Measurements from ENCODE around the gene CREB1. TPM values are rescaled to one million over a fixed set of nuclear protein-coding genes. Genes with fewer than 3 reads are reported as not detected.

Gene CREB1
- total and polyA plus RNA-seq, 9 of the 15 experiments (the other 6 are each of a cell fraction or from before 2014, with no cell fraction given): 8.9 to 51.3 (median 19.5) TPM

DNA sequence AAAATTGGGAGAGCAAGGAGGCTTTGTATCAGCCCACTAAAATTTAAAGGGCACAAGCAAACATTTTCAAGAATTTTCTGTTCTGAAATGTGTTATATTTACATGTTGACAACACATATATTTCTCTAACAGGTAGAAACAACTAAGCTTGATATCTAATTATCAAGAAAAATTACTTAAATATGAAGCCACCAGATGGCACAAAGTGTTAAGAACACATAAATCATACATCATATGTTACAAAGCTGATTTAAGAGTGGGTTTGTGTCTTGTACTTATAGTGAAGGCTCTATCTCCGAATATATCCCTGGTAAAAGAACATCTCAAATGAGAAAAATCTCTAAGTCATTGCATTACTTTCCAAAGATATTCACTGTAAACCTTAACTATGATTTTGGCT, 19.6 kb upstream of the CREB1 start (continued):
- TF ChIP-seq CBX8 (IDR thresholded peaks at IDR 0.05; ENCODE audit: borderline replicate concordance, extremely low read depth, low read depth, low read length, poor library complexity, severe bottlenecking) (no peak), KLF10 (CRISPR knock-in tag; IDR thresholded peaks at IDR 0.05) (no peak)

DNA sequence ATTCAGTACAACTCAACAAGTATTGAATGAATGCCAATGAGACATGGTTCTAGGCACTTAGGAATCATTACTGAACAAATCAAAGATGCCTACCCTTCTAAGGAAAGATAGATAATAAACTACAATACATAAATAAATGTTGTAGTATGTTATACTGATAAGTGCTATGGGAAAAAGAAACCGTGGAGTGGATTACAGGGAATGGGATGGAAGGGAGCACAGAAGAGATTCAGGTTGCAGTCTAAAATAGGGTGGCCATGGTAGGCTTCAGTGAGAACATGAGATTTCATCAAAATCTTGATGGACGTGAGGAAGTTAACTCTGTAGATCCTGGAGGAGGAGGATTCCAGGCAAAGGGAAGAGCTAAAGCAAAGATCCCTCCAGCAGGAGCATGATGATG, 17.9 kb upstream of the CREB1 start:
- no peaks in the 10 kb centered on the region for H3K9me1 ChIP-seq (ENCODE audit: control insufficient read depth, insufficient read depth, low read length)
- peaks cover 0 to 9% of the 10 kb centered on the region in 2 experiments; a peak in 1 of 5 replicates for H3K4me1 ChIP-seq (replicated peaks in 1 of 2; ENCODE audit: control insufficient read depth in 2 of 2, insufficient read depth in 2 of 2, low read length in 2 of 2)
- no peaks in the 10 kb centered on the region for H3K79me2 ChIP-seq (ENCODE audit: control insufficient read depth, insufficient read depth, low read length)
- ChIA-PET POLR2A (interaction anchor here (0.7 kb wide), 1 partner anchor 20 kb away, joined by 4 read pairs; no protein-coding TSS in a partner anchor), CTCF (ENCODE audit: low intra/inter-chr PET ratio) (no interaction called here)
- in situ Hi-C loops (cut with MboI): no loop called here
- H3K27me3 ChIP-seq (ENCODE audit: control insufficient read depth in 2 of 2, insufficient read depth in 2 of 2, low read length in 2 of 2): no peaks in the 10 kb centered on the region
- no peak overlapping the region for H3K4me3 ChIP-seq
- H2AFZ ChIP-seq (ENCODE audit: low read depth, low read length): no peak overlapping the region; the same call in 1 of the 2 replicates
- TF ChIP-seq DNMT1 (IDR thresholded peaks at IDR 0.05) (no peak), NFRKB (IDR thresholded peaks at IDR 0.05; ENCODE audit: low read depth) (no peak)
- ATAC-seq (no peak), FAIRE-seq (no peak), DNase-seq (ENCODE audit: extremely low read depth in 1 of 4, low spot score in 3 of 4) (no peak)
- no peaks in the 10 kb centered on the region for H3K36me3 ChIP-seq (ENCODE audit: control insufficient read depth, insufficient read depth, low read length)
- no peak overlapping the region for H3K9ac ChIP-seq (ENCODE audit: insufficient read depth in 1 of 2, low read depth in 2 of 2, low read length in 2 of 2)
- WGBS (ENCODE audit: insufficient coverage, low coverage, missing lambda C conversion rate): 15% methylated on average over 2 of the region's 2 CpGs
- H4K20me1 ChIP-seq (replicated peaks; ENCODE audit: control insufficient read depth, insufficient read depth, low read length): no peaks in the 10 kb centered on the region
- no peaks in the 10 kb centered on the region for H3K9me3 ChIP-seq (replicated peaks; ENCODE audit: control insufficient read depth, insufficient read depth, low read depth, low read length)
- BruUV-seq (replicated peaks): no TSS peak
- H3K4me2 ChIP-seq (ENCODE audit: insufficient read depth, low read length): no peak overlapping the region
- no peak overlapping the region for H3K27ac ChIP-seq (ENCODE audit: extremely low read depth, low read depth, low read length)
- intact Hi-C loops (cut with micrococcal nuclease): no loop called here

DNA sequence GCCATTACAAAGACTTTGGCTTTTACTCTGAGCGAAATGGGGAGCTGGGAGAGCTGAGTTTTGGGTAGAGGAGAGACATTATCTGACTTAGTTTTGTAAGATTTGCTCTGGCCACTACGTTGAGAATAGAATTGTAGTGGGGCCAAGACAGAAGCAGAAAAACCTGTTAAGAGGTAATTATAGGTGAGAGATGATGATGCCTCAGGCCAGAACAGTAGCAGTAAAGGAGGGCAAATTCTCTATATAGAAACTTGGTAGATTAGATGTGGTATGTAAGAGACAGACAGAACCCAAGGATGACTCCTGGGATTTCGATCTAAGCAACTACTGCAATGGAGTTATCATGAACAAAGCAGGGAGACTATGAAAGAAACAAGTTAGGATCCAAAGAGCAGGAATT, 17.4 kb upstream of the CREB1 start:
- H3K4me2 ChIP-seq (ENCODE audit: insufficient read depth, low read length): no peak overlapping the region
- WGBS (ENCODE audit: insufficient coverage, low coverage, missing lambda C conversion rate): 10% methylated on average over 3 of the region's 3 CpGs
- in situ Hi-C loops (cut with MboI) (no loop called here), intact Hi-C loops (cut with micrococcal nuclease) (no loop called here)
- H3K9me1 ChIP-seq (ENCODE audit: control insufficient read depth, insufficient read depth, low read length): no peaks in the 10 kb centered on the region
- DNase-seq (ENCODE audit: extremely low read depth in 1 of 4, low spot score in 3 of 4): no peak
- no peak overlapping the region for H3K4me3 ChIP-seq
- no peak for ATAC-seq
- H3K4me1 ChIP-seq (replicated peaks in 1 of 2; ENCODE audit: control insufficient read depth in 2 of 2, insufficient read depth in 2 of 2, low read length in 2 of 2): peaks cover 0 to 9% of the 10 kb centered on the region in 2 experiments; a peak in 1 of 5 replicates
- POLR2A ChIA-PET: no interaction called here
- H3K27ac ChIP-seq (ENCODE audit: extremely low read depth, low read depth, low read length): no peak overlapping the region
- no peaks in the 10 kb centered on the region for H4K20me1 ChIP-seq (replicated peaks; ENCODE audit: control insufficient read depth, insufficient read depth, low read length)
- H3K36me3 ChIP-seq (ENCODE audit: control insufficient read depth, insufficient read depth, low read length): no peaks in the 10 kb centered on the region
- H2AFZ ChIP-seq (ENCODE audit: low read depth, low read length): no peak overlapping the region; the same call in 1 of the 2 replicates
- H3K79me2 ChIP-seq (ENCODE audit: control insufficient read depth, insufficient read depth, low read length): no peaks in the 10 kb centered on the region
- H3K9me3 ChIP-seq (replicated peaks; ENCODE audit: control insufficient read depth, insufficient read depth, low read depth, low read length): no peaks in the 10 kb centered on the region
- no TSS peak for BruUV-seq (replicated peaks)
- CTCF ChIA-PET (ENCODE audit: low intra/inter-chr PET ratio): no interaction called here
- FAIRE-seq: no peak
- no peak overlapping the region for H3K9ac ChIP-seq (ENCODE audit: insufficient read depth in 1 of 2, low read depth in 2 of 2, low read length in 2 of 2)
- H3K27me3 ChIP-seq (ENCODE audit: control insufficient read depth in 2 of 2, insufficient read depth in 2 of 2, low read length in 2 of 2): no peaks in the 10 kb centered on the region
- no peak for TF ChIP-seq KDM1A (IDR thresholded peaks at IDR 0.05)
- no peak for TF ChIP-seq RBM39 (optimal IDR thresholded peaks at IDR 0.05; ENCODE audit: low read depth, low read length)
- no peak for TF ChIP-seq RBM25 (IDR thresholded peaks at IDR 0.05; ENCODE audit: low read depth, low read length, severe bottlenecking)
- no peak for TF ChIP-seq ZFP30 (CRISPR knock-in tag; IDR thresholded peaks at IDR 0.05; ENCODE audit: borderline replicate concordance)
- TF ChIP-seq, protein P1, sequence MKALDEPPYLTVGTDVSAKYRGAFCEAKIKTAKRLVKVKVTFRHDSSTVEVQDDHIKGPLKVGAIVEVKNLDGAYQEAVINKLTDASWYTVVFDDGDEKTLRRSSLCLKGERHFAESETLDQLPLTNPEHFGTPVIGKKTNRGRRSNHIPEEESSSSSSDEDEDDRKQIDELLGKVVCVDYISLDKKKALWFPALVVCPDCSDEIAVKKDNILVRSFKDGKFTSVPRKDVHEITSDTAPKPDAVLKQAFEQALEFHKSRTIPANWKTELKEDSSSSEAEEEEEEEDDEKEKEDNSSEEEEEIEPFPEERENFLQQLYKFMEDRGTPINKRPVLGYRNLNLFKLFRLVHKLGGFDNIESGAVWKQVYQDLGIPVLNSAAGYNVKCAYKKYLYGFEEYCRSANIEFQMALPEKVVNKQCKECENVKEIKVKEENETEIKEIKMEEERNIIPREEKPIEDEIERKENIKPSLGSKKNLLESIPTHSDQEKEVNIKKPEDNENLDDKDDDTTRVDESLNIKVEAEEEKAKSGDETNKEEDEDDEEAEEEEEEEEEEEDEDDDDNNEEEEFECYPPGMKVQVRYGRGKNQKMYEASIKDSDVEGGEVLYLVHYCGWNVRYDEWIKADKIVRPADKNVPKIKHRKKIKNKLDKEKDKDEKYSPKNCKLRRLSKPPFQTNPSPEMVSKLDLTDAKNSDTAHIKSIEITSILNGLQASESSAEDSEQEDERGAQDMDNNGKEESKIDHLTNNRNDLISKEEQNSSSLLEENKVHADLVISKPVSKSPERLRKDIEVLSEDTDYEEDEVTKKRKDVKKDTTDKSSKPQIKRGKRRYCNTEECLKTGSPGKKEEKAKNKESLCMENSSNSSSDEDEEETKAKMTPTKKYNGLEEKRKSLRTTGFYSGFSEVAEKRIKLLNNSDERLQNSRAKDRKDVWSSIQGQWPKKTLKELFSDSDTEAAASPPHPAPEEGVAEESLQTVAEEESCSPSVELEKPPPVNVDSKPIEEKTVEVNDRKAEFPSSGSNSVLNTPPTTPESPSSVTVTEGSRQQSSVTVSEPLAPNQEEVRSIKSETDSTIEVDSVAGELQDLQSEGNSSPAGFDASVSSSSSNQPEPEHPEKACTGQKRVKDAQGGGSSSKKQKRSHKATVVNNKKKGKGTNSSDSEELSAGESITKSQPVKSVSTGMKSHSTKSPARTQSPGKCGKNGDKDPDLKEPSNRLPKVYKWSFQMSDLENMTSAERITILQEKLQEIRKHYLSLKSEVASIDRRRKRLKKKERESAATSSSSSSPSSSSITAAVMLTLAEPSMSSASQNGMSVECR (CRISPR knock-in tag; IDR thresholded peaks at IDR 0.05): no peak

Data from K562 (cell line).